22Rv1 (cell line): ENCODE measurements around the gene FAM120B.

Experiments
- H3K27ac ChIP-seq: fragments of 450-650 bp; 2 replicates; pipeline ENCODE4 v1.5.1; 2017
- CTCF ChIP-seq: fragments of 450-650 bp; IDR thresholded peaks from 2 replicates; pipeline ENCODE4 v1.5.1; 2017; ENCODE audit warnings: mild to moderate bottlenecking
- ZFX ChIP-seq: fragments of 450-650 bp; IDR thresholded peaks from 2 replicates; pipeline ENCODE4 v1.6.1; 2017; ENCODE audit warnings: antibody characterized with exemption, borderline replicate concordance

FAM120B gene

GRCh38 chr6:170434117-170434820 lies 127.7 kb downstream of the FAM120B start:
- H3K27ac ChIP-seq: no peak overlapping the region
- no peak for TF ChIP-seq ZFX
- no peak for TF ChIP-seq CTCF

GRCh38 chr6:170434821-170435155 lies 128.2 kb downstream of the FAM120B start:
- no peak overlapping the region for H3K27ac ChIP-seq
- TF ChIP-seq ZFX (no peak), CTCF (no peak)

- no peak overlapping the region for H3K27ac ChIP-seq
- TF ChIP-seq CTCF (no peak), ZFX (no peak)
These were observed 129.2 kb downstream of the FAM120B start for GRCh38 chr6:170435766-170436165.

GRCh38 chr6:170436209-170436809 lies 129.8 kb downstream of the FAM120B start:
- no peak overlapping the region for H3K27ac ChIP-seq
- TF ChIP-seq CTCF: no peak
- TF ChIP-seq ZFX: no peak

- TF ChIP-seq ZFX (no peak), CTCF (no peak)
- H3K27ac ChIP-seq: no peak overlapping the region
These were observed 131.3 kb downstream of the FAM120B start for GRCh38 chr6:170437719-170438401.

- TF ChIP-seq CTCF: no peak
These were observed 131.8 kb downstream of the FAM120B start for GRCh38 chr6:170438402-170438753.

GRCh38 chr6:170438861-170439260 lies 132.3 kb downstream of the FAM120B start:
- H3K27ac ChIP-seq: no peak overlapping the region

More at GRCh38 chr6:170438402-170438753, 131.8 kb downstream of the FAM120B start:
- H3K27ac ChIP-seq: no peak overlapping the region

More at GRCh38 chr6:170438861-170439260, 132.3 kb downstream of the FAM120B start:
- no peak for TF ChIP-seq CTCF
- TF ChIP-seq ZFX: no peak
